HG03045 (cell line): ENCODE results near the gene KIF26A.
"Not testable (repeated sequence)": the region's sequence is repeated elsewhere in the genome, so short reads cannot be mapped to it uniquely, and the experiment has no call there.

Experiments used
- ATAC-seq: cut with Tn5 transposase; IDR thresholded peaks from one replicate; pipeline ENCODE4 v1.9.1; 2021; ENCODE audit warnings: mild to moderate bottlenecking, moderate library complexity; ENCODE audit not compliant: unreplicated experiment

KIF26A gene

DNA sequence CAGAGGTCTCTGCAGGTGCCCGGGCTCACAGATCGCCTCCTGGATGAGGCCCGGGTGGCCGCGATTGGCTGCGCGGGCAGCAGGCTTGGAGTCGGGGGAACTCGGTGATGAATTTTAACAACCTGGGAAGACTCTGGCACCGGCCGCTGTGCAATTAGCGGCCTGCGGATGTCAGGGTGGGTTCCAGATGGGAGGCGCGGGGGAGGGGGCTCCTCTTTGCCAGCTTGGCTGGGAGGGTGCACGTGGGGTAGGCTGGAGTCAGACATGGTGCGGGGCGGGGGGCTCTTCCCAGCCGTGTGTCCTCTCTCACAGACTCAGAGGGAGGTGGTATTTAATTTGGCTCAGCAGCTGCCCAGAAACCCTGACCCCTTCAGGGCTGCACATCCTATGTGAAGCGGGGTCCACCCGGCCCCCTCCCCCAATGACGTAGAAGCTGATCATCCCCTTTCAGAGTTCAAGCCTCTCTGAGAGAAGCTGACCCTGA, 81.4 kb downstream of the KIF26A start:
- no peak for ATAC-seq

DNA sequence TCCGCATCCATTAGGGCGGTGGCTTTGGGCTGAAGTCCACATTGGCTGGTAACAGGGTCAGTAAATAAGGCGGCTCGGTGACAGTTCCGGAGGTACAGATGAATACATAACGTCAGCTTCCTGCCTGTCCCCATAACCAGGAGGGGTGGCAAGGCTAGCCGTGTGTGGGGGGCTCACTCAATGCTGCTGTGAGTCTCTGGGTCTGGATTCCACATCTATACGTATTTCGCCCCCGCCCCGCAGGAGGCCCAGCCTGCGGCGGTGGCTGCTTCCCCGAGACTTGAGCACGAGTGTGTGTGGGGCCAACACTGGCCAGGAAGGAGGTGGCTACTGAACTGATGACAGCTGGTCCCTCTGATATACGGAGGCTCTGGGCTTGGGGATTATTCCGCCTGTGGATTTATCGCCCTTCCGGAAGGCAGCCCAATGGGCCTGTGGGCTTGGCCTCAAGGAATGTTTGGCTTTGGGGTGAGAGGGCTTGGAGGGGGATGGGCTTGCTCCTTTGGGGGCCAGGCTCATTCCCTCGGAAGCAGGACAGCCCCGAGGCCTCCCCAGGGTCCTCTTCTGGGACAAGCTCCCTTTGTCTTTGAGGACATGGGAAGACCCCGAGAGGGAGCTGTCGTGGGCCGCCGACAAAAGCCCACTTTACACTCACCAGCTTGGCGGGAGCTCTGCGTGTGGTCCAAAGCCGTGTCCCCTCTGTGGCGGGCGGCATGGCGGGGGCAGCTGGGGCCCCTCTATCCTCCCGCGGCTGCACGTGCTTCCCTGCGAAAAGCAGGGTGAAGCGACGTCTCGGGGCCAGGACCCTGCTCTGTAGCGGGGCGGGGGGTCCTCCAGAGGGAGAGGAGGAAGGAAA, 82.1 kb downstream of the KIF26A start:
- no peak for ATAC-seq

DNA sequence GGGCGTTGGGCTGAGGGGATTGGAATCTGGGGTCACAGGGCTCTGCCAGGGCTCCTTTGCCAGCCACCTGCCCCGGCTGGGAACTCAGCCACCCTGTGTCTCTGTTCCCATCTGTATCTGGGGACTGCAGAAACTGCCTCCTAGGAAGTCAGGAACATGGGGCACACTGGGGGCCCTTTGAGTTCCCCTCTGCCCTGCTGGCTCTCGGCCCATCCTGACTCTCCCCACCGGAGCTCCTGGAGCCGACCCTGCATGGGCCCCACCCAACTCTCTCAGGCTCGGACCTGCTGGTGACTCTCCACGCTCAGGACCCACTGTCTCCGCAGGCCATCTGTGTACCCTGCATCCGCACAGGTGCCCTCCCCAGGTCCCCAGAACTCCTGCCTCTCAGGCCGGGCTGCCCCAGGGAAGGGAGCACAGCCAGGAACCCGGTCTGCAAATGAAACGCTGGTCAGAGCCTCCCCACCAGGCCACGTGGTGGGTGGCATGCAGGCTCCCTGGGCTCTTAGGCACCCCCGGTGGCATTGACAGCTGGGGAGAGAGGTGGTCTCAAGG, 82.8 kb downstream of the KIF26A start:
- no peak for ATAC-seq

DNA sequence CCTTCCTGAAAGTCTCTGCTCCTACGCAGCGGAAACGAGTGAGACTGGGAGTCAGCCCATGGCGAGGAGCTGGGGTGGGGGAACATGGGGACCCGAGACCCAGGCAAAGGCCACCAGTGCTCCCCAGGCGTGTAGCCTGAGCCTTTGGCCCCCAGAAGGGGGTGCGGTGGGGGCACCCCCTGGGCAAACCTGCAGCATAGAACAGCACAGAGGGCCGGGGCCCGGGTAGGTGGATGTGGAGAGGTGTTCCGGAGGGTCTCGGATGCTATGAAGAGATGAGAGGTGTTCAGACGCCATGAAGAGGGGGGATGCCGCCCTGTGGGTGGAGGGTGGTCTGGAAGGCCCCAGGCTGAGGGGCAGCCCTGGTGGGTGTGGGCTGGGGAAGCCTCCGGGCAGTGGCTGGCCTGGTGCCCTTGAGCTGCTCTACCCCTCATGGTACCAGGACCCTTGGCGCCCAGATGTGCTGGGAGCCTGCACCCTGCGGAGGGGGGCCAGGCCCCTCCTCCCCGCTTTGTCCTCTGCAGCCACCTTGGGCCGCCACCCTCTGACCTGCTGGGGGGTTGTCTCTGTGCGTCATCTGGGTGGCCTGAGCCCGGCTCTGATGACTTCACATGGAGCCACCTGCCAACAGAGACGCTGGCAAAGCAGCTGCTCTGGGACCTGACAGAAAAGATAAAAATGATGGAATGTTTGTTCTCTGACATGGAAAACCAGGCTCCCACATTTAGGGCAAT, 83.4 kb downstream of the KIF26A start:
- ATAC-seq, result no peak

DNA sequence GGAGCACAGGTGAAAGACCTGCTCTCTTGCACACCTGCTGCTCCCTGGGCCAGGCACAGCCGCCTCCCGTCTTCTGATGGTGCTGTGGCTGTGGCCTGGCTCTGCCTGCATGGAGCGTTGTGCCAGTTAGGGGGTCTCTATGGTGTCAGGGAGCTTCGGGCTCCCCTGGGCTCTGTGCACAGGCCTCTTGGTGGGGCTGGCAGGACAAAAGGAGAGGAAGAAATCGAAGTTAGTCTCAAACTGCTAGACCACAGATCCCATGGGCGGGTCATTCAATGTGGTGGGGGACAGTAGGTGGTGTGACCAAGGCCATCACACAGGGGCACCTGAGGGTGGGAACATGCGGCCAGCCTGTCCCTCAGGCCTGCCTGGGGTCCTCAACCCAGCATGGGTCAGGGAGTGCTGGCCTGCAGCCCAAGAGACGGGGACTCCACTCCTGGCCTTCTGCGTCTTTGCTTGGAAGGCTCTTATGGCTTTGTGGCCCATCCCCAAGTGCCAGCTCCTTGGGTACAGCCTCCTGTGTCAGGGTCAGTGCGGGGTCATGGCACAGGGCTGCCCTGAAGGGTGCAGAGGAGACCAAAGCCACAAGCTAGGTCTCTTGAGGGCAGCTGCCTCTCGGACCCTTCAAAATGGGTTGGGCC, 84.1 kb downstream of the KIF26A start:
- ATAC-seq, result no peak

DNA sequence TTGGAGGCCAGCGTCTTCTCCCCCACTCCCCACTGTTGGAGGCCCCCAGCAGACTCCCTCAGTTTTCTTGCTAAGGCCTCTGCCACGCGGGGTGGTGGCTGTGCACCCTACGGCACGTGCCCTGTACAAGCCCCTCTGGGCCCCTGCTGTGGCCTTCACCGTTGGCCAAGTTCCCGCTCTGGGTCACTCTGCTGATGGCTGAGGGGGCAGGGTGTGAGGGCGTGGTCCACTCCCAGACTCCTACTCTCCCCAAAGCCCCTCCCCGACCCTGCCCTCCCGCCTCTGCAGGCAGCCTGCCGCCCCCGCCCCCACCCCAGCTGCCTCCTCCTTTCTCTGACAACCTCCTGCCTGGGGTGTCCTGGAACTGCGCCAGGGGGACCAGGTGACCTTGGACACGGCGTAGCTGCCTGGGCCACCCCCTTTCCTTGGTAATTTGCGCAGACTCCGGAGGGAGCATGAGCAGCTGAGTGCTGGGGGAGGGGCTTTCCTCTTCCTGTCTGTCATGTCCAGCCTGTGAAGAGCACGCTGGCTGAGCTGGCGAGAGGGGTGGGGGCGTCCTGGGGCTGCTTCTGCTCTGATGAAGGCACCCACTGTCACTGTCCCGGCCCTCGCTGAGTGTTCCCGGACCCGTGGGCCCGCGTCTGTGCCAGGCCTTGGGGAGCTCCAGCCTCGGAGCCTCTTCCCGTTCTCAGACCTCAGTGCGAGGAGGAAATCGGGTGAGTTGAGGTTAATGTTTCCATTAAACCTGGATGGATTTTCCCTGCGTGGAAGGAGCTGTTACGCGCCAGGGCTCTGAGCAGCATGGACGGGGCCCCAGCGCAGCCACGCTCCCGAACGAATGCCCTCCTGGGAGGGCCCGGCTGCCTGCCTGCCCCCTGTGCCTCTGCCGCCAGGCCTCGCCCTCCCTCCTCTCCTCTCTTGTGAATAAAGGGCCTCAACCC, 85.0 kb downstream of the KIF26A start:
- ATAC-seq, result no peak

DNA sequence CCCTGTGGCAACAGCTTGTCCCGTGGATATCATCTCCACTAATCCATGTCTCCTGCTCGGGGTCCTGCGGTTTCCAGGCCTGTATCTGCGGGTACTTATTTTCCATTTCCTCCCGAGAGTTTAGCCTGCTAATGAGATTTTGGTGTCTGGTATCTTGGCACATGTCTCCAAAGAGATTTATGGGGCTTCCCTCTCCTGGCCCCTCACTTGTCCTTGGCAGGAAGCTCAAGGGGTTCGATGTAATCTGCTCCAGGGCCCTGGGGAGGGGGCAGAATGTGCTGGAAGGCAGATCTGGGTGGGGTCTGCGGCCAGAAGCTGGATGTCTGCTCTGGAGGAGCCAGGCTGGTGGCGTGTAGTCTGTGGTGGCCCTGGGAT, 85.7 kb downstream of the KIF26A start:
- no peak for ATAC-seq

DNA sequence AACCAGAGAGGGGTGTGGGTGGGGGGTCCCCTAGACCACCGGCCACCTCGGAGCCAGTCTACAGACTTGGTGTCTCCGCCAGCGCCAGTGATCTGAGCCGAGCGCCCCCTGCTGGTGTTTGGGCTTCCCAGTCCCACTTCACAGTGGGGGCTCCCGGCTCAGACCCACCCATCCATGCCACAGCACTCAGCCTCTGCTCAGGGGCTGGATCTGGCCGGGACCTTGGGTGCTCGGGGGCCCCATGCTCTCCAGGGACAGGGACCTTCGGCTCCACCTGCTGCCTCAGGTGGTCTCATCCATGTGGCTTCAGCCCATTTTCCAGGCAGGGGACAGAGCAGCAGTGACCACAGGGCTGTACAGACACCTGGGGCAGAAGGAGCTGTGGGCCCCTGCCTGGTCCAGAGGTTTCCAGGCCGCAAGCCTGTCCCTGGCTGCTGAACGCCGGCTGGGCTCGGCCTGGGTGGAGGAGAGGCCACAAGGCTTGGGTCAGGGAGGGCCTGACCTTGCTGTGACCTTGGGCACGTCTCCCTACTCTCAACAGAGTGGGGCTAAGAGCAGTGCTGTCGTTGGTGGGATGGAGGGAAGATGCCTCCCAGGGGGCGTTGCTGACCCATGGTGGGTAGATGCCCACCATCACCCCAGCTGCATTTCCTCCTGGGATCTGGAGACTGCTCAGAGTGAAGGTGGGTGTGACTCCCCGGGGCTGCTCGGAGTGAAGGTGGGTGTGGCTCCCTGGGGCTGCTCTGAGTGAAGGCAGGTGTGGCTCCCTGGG, 86.3 kb downstream of the KIF26A start:
- no peak for ATAC-seq

DNA sequence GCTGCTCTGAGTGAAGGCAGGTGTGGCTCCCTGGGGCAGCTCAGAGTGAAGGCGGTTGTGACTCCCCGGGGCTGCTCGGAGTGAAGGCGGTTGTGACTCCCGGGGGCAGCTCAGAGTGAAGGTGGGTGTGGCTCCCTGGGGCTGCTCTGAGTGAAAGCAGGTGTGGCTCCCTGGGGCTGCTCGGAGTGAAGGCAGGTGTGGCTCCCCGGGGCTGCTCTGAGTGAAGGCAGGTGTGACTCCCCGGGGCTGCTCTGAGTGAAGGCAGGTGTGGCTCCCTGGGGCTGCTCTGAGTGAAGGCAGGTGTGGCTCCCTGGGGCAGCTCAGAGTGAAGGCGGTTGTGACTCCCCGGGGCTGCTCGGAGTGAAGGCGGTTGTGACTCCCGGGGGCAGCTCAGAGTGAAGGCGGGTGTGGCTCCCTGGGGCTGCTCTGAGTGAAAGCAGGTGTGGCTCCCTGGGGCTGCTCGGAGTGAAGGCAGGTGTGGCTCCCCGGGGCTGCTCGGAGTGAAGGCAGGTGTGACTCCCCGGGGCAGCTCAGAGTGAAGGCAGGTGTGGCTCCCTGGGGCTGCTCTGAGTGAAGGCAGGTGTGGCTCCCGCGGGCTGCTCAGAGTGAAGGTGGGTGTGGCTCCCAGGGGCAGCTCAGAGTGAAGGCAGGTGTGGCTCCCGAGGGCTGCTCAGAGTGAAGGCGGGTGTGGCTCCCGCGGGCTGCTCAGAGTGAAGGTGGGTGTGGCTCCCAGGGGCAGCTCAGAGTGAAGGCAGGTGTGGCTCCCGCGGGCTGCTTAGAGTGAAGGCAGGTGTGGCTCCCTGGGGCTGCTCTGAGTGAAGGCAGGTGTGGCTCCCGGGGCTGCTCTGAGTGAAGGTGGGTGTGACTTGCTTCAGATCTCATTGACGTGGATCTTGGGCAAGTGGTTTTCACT, 87.1 kb downstream of the KIF26A start:
- not testable (repeated sequence) for ATAC-seq

DNA sequence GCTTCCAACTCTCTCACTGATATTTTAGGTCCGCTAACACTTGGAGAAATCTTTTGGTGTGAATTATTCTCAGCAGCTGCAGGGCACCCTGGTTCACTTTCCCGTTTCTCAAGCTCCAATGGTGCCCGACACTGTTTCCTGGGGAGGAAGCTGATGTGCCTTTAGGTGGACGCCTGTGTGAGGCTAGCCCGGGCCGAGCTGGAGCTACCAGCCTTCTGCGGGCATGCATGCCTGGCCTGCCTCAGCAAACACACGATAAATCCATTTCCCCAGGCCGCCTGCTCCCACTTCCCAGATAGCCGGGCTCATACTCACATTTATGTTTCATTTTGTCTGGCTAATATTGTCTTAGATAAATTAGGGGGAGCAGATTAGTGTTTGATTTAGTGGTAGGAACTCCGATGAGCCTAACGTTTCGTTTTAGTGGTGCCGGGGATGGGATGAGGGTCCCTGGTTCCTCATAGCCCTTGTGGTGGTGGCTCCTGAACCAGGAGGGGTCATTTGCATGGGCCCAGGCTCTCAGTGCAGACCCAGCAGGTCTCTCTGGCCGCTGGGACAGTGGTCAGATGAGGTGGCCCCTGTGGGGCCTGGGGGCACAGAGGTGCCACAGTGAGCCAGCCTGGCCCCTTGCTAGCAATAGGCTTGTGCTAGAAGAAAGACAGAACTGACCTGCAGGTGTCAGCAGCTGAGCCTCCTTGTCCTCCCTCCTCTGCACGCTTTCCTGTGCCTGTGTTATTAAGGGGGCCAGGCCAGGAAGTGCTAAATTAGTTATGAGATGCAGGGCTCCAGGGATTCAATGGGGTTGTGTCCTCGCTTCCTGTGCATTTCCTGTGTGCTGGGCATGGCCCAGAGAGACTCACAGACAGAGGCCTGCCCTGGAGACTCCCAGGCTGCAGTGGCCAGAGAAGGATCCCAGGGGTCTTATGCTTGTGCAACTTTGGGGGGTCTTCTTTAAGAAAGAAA, 88.3 kb downstream of the KIF26A start:
- no peak for ATAC-seq

DNA sequence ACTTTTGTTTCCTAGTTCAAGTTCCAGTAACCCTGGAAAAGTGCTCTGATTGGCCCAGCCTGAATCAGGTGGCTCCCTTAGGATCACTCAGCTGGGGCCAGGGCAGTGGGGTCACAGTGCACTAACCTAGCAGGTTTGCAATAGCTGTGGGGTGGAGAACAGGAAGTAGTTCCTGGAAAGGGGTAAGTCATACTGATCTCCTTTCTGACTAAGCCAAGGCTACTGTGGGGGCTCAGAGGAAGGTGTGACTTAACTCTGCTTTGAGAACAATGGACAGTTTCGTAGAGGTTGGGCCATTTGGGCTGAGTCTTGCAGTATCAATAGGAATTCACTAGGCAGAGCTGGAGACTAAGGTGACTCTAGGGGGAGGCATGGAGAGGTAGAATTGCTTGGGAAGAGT, 89.4 kb downstream of the KIF26A start:
- ATAC-seq, result no peak

DNA sequence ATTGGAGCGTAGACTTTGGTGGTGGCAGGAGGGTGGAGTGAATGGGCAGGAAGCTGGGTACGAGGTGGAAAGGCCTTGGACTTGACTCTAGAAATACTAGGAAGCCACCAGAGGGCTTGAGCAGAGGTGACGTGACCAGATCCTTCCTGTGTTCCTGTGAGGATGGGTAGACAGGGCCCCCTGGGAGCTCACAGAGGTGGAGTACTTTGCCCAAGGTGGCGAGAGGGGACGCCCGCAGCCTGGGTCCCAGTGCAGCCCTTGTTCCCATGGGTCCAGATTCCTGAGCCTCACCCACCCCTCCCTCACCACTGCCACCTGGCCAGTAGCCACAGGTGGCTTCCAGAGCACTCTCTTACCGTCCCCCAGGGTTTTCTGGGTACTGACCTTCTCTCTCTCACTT, 89.8 kb downstream of the KIF26A start:
- no peak for ATAC-seq

DNA sequence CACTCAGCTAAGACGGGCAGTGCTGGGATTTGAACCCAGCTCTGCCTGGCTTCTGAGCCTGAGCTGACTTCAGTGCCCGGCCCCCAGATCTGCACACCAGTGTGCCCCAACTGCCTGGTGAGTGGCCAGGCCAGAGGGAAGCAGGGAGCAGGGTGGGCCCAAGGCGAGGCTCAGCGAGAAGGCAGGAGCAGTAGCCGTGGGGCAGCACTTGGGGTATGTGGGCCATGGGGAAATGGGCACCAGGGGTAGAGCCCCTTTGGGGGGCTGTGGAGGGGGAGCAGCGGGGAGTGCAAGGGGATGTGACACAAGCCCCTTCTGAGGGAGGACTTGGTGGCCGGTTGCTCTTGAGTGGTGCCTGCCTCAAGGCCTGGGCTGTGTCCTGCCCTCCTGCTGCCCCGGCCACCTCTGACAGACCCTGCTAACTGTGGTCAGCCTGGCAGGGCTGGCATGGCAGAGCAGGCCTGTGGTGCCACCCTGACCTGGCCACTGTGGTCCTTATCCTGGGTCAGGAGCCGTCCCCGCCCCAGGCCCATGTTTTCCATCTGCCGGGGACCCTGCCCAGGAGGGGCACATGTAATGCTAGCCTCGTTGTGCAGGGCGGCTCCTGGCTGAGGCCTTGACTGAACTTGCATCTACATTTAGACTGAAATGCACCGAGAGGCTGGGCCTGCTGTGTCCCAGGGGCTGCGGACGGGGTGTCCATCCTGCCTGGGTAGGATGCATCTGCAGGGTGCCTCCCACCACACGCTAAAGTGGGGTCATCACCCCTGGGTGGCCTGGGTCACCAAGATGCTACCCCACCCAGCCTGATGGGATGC, 90.5 kb downstream of the KIF26A start:
- ATAC-seq, result no peak

DNA sequence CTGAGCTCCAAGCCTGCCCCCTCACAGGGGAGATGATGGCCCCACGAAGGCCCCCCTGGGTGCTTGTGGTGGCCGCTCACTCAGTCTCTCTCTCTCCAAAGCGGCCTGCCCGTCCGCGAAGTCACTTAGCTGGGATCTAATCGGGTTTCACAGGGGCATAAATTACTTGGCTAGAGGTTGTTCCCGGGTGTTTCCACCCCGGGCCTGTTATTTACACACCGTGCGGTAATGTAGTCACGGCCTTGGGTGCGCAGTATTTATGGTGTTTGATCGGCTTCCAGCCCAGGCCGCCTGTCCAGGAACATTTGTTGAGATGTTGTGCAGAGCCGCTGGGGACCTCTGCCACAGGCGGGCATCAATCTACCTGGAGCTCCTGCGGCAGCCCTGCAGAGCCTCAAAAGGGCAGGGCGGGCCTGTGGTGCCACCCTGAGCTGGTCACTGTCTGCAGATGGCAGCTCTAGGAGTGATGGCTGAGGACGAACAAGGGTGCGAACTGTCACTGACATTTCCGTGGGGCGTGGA, 91.2 kb downstream of the KIF26A start:
- no peak for ATAC-seq

DNA sequence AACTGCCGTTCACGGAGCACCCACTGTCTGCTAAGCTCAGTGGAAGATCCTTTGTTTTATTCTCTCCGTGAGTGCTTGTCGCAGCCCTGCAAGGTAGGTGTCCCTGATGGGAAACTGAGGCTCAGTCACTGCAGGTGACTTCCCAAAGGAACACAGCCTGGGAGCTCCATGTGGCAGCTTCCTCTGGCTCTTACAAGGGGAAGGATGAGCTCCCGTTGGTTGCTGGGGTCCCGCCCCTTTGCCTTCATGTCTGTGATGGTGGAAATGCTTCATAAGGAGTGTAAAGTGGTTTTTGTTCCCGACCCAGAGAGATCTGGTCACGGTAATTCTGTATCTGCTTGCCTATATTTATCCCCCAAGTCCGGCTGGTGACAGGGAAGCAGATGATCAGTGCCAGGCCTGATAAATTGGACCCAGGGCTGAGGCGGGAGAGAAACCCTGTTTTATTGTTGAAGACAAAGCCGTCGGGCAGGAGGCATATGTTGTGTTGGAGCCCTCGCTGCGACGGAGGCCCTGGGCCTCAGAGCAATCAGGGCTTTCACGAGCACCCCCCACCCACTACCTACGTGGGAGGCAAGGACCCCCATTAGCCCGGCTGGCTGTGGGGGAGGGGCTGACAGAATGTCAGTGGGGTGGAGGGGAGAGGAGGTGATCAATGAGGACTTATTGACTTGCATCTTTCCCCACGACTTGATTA, 91.9 kb downstream of the KIF26A start:
- no peak for ATAC-seq
